T-helper 2 cell treated with Interferon-gamma antibody and Interleukin-4, amounts not matched to agents 5 μg/mL and 100 μg/mL, for 36 hours (primary cell): ENCODE results near the gene ADAMTS2.

ENCODE experiments used
- DNase-seq: peaks from one replicate; pipeline ENCODE4 v3.0.0; 2021; ENCODE audit warnings: low spot score
- H3K27ac Mint-ChIP-seq: one replicate; pipeline ENCODE4 v1.8.0; 2021; ENCODE audit warnings: mild to moderate bottlenecking, mixed read lengths
- H3K27me3 Mint-ChIP-seq: one replicate; pipeline ENCODE4 v1.8.0; 2021; ENCODE audit warnings: low read depth, mixed read lengths
- H3K36me3 Mint-ChIP-seq: one replicate; pipeline ENCODE4 v1.8.0; 2021; ENCODE audit warnings: low read depth, mixed read lengths
- H3K4me1 Mint-ChIP-seq: one replicate; pipeline ENCODE4 v1.8.0; 2021; ENCODE audit warnings: low read depth, mixed read lengths
- H3K4me3 Mint-ChIP-seq: one replicate; pipeline ENCODE4 v1.8.0; 2022; ENCODE audit warnings: mild to moderate bottlenecking, moderate library complexity, mixed read lengths
- H3K9me3 Mint-ChIP-seq: one replicate; pipeline ENCODE4 v1.8.0; 2021; ENCODE audit warnings: mixed read lengths

ADAMTS2 gene

DNA sequence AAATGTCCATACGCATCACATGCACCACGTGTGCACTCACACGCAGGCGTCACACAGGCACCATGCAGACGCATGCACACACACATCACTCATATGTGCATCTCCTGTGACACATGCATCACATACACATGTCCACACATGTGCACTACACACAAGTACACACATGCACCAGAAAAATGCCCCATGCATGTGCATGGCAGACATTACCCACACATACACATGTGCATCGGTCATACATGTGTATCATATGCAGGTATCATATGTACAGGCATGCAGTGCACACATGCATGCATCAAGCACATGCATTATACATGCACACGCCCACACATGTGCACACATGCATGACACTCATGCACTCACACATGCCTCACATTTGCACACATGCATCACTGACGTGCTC lies 26.1 kb downstream of the ADAMTS2 start:
- Mint-ChIP-seq H3K4me3 (no peak overlapping the region), H3K4me1 (no peaks in the 10 kb centered on the region), H3K36me3 (no peaks in the 10 kb centered on the region), H3K27me3 (no peaks in the 10 kb centered on the region), H3K9me3 (no peaks in the 10 kb centered on the region), H3K27ac (no peak overlapping the region)
- DNase-seq = no peak

DNA sequence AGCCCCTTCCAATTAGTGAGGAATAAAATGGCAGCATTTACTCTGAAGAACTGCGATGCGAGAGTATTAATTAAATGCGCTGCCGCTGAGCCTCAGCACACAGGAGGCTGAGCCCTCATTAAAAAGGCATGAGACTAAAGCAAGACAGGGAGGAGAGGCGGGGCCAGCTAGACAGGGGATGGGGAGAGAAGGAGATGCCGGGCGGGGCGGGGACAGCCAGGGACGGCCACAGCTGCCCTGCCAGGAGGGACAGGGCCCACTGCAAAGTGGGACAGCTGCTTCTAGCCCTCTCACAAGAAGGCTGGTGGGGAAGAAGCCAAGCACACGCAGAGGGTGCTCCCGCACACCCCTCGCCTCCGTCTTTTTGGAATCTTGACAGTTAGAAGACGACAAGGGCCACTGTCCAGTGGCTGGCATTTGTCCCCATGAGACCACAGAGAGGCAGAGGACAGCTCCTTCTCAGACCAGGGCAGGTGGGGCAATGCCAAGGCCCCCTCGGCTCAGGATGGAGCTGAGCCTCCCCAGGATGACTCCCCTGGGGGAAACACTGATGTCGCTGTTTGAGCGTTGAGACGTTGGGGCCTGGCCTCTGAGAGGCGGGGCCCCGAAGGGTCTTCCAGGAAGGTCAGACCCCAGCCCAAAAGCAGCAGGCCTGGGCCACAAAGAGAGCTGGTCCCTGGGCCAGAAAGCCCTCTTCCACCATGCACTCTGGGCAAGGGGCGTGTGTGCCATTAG lies 26.9 kb downstream of the ADAMTS2 start:
- no peak overlapping the region for H3K27ac Mint-ChIP-seq
- H3K4me1 Mint-ChIP-seq = no peaks in the 10 kb centered on the region
- H3K27me3 Mint-ChIP-seq = no peaks in the 10 kb centered on the region
- no peaks in the 10 kb centered on the region for H3K9me3 Mint-ChIP-seq
- no peaks in the 10 kb centered on the region for H3K36me3 Mint-ChIP-seq
- no peak overlapping the region for H3K4me3 Mint-ChIP-seq
- DNase-seq = no peak

DNA sequence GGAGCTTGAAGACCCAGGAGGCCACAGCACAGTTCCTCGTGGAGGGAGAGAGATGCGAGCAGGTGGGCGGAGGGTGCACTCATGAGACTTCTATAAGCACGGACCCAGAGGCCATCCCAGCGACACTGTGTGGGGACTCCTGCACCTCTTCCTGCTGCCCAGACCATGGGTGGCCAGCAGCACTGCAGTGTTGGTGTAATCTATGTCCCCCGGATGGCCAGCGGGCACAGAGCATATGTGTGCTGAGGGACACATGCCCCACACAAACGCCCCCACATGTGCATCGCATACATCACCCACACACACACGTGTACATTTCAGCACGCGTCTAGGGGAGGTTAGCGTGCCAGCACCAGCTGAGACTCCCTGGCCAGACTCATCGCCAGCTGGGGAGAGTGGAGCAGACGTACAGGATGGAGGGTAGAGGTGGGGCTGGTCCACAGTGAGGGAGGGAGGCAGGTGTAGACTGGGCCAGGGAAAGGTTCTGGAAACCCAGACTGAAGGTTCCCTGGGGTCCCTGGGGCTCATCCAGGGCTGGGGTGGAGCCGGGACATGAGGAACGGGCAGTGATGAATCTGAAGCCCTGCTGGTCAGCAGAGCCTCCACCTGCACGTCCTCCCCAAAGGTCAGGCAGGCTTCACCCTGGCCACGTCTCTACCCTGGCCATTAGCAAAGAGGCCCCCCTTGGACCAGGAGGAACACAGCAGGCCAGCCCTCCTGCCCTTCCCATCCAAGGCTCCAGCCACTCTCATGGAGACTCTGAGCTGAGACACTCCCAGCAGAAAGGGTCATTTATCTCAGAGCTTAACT lies 27.6 kb downstream of the ADAMTS2 start:
- H3K36me3 Mint-ChIP-seq = no peaks in the 10 kb centered on the region
- H3K27ac Mint-ChIP-seq = no peak overlapping the region
- H3K27me3 Mint-ChIP-seq = no peaks in the 10 kb centered on the region
- no peaks in the 10 kb centered on the region for H3K9me3 Mint-ChIP-seq
- H3K4me3 Mint-ChIP-seq = no peak overlapping the region
- no peak for DNase-seq
- no peaks in the 10 kb centered on the region for H3K4me1 Mint-ChIP-seq

- Mint-ChIP-seq H3K27me3 (no peaks in the 10 kb centered on the region), H3K36me3 (no peaks in the 10 kb centered on the region), H3K4me1 (no peaks in the 10 kb centered on the region), H3K27ac (no peak overlapping the region), H3K4me3 (no peak overlapping the region), H3K9me3 (no peaks in the 10 kb centered on the region)
- DNase-seq = no peak
Measured at GRCh38 chr5:179316982-179317381, 28.3 kb downstream of the ADAMTS2 start.

GRCh38 chr5:179316111-179316551 lies 29.1 kb downstream of the ADAMTS2 start:
- H3K27ac Mint-ChIP-seq = no peak overlapping the region
- H3K9me3 Mint-ChIP-seq = no peaks in the 10 kb centered on the region
- no peaks in the 10 kb centered on the region for H3K36me3 Mint-ChIP-seq
- no peaks in the 10 kb centered on the region for H3K27me3 Mint-ChIP-seq
- no peak for DNase-seq
- no peaks in the 10 kb centered on the region for H3K4me1 Mint-ChIP-seq
- H3K4me3 Mint-ChIP-seq = no peak overlapping the region

GRCh38 chr5:179315356-179315890 lies 29.8 kb downstream of the ADAMTS2 start:
- H3K27ac Mint-ChIP-seq = no peak overlapping the region
- no peaks in the 10 kb centered on the region for H3K36me3 Mint-ChIP-seq
- H3K4me3 Mint-ChIP-seq = no peak overlapping the region
- no peaks in the 10 kb centered on the region for H3K27me3 Mint-ChIP-seq
- no peak for DNase-seq
- no peaks in the 10 kb centered on the region for H3K4me1 Mint-ChIP-seq
- no peaks in the 10 kb centered on the region for H3K9me3 Mint-ChIP-seq

DNA sequence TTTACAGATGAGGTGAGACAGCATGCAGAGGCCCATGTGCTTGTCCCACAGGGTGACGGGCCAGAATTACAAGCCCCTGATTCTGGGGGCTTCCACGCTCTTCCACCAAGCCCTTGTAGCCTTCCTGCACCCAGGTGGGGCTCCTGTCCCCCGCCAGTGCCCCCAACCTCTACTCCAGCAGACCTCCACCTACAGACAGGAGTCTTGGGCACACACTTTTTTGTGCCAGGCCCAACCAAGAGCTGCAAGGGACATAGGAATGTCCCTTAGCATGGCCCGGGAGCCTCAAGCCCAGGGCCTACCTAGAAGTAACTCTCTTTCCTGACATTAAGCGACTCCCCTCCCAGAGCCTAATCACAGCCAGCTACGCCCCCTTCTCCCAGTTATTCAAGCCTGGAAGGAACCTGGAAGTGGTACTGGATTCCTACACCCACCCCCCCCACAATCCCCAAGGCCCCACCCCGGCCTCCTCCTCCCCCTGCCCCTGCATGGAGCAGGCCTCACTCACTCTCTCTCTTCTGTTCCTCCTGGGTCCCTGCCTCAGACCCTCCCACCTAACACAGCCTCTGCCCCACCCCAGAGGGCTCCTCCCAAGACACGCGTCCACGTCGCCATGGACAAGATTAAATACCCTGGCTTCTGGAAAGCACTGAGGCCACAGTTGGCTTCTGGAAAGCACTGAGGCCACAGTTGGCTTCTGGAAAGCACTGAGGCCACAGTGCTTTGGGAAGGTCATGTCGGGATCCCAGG lies 30.5 kb downstream of the ADAMTS2 start:
- no peaks in the 10 kb centered on the region for H3K27me3 Mint-ChIP-seq
- no peaks in the 10 kb centered on the region for H3K4me1 Mint-ChIP-seq
- no peaks in the 10 kb centered on the region for H3K9me3 Mint-ChIP-seq
- no peak overlapping the region for H3K4me3 Mint-ChIP-seq
- H3K27ac Mint-ChIP-seq = no peak overlapping the region
- no peak for DNase-seq
- H3K36me3 Mint-ChIP-seq = no peaks in the 10 kb centered on the region

GRCh38 chr5:179313849-179314521 lies 31.3 kb downstream of the ADAMTS2 start:
- H3K9me3 Mint-ChIP-seq = no peaks in the 10 kb centered on the region
- no peak for DNase-seq
- H3K4me3 Mint-ChIP-seq = no peak overlapping the region
- H3K36me3 Mint-ChIP-seq = no peaks in the 10 kb centered on the region
- no peaks in the 10 kb centered on the region for H3K27me3 Mint-ChIP-seq
- no peak overlapping the region for H3K27ac Mint-ChIP-seq
- no peaks in the 10 kb centered on the region for H3K4me1 Mint-ChIP-seq

DNA sequence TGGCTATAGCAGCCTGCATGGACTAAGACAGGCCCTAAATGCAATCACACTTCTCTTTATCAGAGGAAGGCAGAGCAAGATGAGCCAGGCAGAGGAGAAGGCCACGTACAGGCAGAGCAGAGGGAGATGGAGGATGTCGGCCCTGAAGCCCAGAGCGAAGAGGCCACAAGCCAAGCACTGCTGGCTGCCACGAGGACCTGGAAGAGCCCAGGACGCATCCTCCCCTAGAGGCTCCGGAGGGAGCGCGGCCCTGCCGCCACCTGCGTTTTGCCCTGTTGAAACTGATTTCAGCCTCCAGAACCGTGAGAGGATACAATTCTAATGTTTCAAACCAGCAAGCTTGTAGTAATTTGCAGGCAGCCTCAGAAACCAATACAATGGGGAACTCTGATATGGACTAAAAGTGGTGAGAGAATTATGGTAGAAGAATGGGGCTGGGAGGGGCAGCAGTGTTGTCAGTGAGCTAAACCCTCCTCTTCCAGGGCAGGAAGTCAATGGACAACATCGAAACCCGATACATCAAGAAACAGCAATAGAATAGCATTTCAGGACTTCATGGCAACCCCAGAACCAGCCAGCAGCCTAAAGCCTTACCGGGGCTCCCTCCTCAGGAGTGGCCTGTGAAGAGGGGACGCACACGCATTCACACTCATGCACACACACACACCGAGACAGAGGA lies 32.6 kb downstream of the ADAMTS2 start:
- no peak overlapping the region for H3K27ac Mint-ChIP-seq
- no peaks in the 10 kb centered on the region for H3K4me1 Mint-ChIP-seq
- H3K27me3 Mint-ChIP-seq = no peaks in the 10 kb centered on the region
- H3K9me3 Mint-ChIP-seq = no peaks in the 10 kb centered on the region
- DNase-seq = no peak
- no peak overlapping the region for H3K4me3 Mint-ChIP-seq
- H3K36me3 Mint-ChIP-seq = no peaks in the 10 kb centered on the region

DNA sequence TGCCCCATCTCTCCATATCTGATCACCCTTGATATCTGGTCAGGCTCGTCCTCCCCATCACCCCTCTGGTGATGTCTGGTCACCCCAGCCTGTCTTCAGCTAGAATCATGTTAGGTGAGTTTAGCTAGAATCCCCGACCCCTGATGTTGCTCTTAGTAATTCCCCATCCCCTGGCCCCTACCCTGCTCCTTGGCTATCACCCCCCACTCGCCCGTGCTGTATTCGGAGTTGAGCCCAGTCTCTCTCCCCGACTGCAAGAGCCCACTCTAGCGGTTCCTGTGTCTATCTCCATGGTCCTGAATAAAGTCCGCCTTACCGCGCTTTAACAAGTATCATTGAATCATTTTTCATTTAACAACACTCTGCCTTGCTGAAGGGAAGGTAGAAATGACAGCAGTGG lies 33.7 kb downstream of the ADAMTS2 start:
- Mint-ChIP-seq H3K4me1 (no peaks in the 10 kb centered on the region), H3K36me3 (no peaks in the 10 kb centered on the region), H3K4me3 (no peak overlapping the region), H3K27me3 (no peaks in the 10 kb centered on the region), H3K9me3 (no peaks in the 10 kb centered on the region), H3K27ac (no peak overlapping the region)
- DNase-seq = no peak

- Mint-ChIP-seq H3K9me3 (no peaks in the 10 kb centered on the region), H3K27me3 (no peaks in the 10 kb centered on the region), H3K36me3 (no peaks in the 10 kb centered on the region), H3K4me1 (no peaks in the 10 kb centered on the region), H3K27ac (no peak overlapping the region), H3K4me3 (no peak overlapping the region)
- no peak for DNase-seq
Measured at GRCh38 chr5:179311091-179311470, 34.2 kb downstream of the ADAMTS2 start.

GRCh38 chr5:179310439-179311090 lies 34.7 kb downstream of the ADAMTS2 start:
- no peak for DNase-seq
- H3K27me3 Mint-ChIP-seq = no peaks in the 10 kb centered on the region
- no peaks in the 10 kb centered on the region for H3K36me3 Mint-ChIP-seq
- H3K27ac Mint-ChIP-seq = no peak overlapping the region
- peaks cover under 1% of the 10 kb centered on the region for H3K9me3 Mint-ChIP-seq
- H3K4me3 Mint-ChIP-seq = no peak overlapping the region
- H3K4me1 Mint-ChIP-seq = no peaks in the 10 kb centered on the region
